ENCODE measurements around the gene TM7SF3. TPM values are rescaled to one million over a fixed set of nuclear protein-coding genes. Genes with fewer than 3 reads are reported as not detected.
A peak's percentile ranks its signal among the peaks of the same experiment; 100 is the strongest.

TM7SF3 gene, protein sequence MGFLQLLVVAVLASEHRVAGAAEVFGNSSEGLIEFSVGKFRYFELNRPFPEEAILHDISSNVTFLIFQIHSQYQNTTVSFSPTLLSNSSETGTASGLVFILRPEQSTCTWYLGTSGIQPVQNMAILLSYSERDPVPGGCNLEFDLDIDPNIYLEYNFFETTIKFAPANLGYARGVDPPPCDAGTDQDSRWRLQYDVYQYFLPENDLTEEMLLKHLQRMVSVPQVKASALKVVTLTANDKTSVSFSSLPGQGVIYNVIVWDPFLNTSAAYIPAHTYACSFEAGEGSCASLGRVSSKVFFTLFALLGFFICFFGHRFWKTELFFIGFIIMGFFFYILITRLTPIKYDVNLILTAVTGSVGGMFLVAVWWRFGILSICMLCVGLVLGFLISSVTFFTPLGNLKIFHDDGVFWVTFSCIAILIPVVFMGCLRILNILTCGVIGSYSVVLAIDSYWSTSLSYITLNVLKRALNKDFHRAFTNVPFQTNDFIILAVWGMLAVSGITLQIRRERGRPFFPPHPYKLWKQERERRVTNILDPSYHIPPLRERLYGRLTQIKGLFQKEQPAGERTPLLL
- 100 to 1,000 TPM in 1 of 4 donors, 10 to 100 TPM in 3; 38.6 to 123 (median 47.5) TPM for total RNA-seq

DNA sequence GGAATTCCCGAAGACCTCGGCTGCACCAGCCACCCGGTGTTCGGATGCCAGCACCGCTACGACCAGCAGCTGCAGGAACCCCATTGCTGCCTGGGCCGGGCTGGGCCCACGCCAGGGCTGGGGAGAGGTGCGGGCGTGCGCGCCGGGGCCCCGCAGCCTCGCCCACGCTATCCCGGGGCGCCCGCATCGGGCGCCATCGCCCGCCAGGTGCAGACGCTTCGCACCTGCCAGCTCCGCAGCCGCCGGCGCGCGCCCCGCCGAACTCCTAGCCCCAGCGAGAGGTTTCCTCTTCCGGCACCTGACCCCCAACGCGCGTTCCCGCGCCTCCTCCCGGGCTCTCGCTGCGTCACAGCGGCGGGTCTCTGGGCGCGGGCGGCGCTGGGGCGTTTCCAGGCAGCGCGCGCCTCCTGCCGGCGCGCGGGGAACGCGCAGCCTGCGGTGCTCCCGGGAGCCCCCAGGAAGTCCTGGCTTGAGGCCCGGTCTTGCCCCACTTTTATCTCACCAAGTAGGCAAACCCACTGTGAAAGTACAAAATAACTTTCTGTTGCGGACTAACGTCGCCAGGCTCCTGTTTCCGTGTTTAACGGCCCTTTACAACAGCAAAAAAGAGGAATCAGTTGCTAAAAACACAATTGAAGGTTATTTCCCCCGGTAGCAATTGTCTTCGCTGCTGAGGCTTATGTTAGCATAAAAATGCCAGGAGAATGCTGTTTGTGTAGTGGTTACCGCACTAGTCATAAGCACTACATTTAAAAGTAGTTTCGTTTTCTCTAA, at the start of gene TM7SF3:
TSS of gene TM7SF3 (minus strand) at position 300 of the 774 bp plus-strand sequence. CDS start at position 84, 216 bp downstream.
- H3K27ac ChIP-seq: peak within 1 kb of the TSS; percentile 92 to 96 (median 94)
- TF ChIP-seq EP300 (IDR thresholded peaks at IDR 0.05; ENCODE audit: low read depth) (no peak), POLR2A (IDR thresholded peaks at IDR 0.05) (peak; percentile 56), POLR2AphosphoS5 (IDR thresholded peaks at IDR 0.05) (peak; percentile 76 to 87 (median 82))
- TF ChIP-seq, protein P1, sequence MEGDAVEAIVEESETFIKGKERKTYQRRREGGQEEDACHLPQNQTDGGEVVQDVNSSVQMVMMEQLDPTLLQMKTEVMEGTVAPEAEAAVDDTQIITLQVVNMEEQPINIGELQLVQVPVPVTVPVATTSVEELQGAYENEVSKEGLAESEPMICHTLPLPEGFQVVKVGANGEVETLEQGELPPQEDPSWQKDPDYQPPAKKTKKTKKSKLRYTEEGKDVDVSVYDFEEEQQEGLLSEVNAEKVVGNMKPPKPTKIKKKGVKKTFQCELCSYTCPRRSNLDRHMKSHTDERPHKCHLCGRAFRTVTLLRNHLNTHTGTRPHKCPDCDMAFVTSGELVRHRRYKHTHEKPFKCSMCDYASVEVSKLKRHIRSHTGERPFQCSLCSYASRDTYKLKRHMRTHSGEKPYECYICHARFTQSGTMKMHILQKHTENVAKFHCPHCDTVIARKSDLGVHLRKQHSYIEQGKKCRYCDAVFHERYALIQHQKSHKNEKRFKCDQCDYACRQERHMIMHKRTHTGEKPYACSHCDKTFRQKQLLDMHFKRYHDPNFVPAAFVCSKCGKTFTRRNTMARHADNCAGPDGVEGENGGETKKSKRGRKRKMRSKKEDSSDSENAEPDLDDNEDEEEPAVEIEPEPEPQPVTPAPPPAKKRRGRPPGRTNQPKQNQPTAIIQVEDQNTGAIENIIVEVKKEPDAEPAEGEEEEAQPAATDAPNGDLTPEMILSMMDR (IDR thresholded peaks at IDR 0.05): peak; percentile 79 to 98 (median 94)
- intact Hi-C loops (cut with DNase I; ENCODE audit: low total_unique reads) (loop anchor here (5.0 to 10.0 kb wide), 3 partner anchors 77 to 291 kb away; partner anchors contain the start of genes FGFR1OP2 and INTS13), in situ Hi-C loops (cut with MboI; ENCODE audit: low pct_ligation_motif_present in 1 of 4, low pct_unique_long_range_greater_than_20kb in 1 of 4, low sequenced_read_pairs in 3 of 4) (loop anchor here in 2 of 4 donors (25.0 kb wide), 1 partner anchor 177 kb away; the partner anchor contains the start of gene ITPR2 (in 2 of the 2))
- peak; percentile 97 for DNase-seq
- H3K9me3 ChIP-seq: no peaks in the 10 kb centered on the region
- 0 to 1% methylated on average over 2 to 25 of the region's 71 CpGs for WGBS, 2 donors (ENCODE audit: low coverage in 1 of 2)
- no peaks in the 10 kb centered on the region for H3K27me3 ChIP-seq
- no peaks in the 10 kb centered on the region for H3K36me3 ChIP-seq
- peaks cover 4 to 43% (median 30%) of the 10 kb centered on the region in 4 donors for H3K4me1 ChIP-seq
- H3K4me3 ChIP-seq: peak within 1 kb of the TSS; percentile 74 to 93 (median 81)

DNA sequence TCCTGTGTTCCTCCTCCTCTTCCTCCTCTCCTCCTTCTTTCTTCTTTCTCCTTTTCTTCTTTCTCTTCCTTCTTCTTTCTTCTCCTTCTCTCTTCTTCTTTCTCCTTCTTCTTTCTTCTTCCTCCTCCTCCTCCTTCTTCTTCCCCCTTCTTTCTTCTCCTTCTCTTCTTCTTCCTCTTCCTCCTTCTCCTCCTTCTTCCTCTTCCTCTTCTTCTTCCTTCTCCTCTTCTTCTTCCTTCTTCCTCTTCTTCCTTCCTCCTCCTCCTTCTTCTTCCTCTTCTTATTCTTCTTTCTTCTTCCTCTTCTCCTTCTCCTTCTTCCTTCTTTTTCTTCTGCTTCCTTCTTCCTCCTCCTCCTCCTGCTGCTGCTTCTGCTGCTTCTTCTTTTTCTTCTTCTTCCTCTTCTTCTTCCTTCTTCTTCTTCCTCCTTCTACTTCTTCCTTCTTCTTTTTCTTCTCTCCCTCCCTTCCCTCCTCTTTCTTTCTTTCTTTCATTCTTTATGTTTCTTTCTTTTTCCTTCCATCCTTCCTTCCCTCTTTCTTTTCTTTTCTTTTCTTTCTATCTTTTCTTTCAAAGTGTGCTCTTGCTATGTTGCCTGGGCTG, 49.2 kb upstream of the TM7SF3 start:
- DNase-seq: no peak
- Histone ChIP-seq H3K27me3 (no peaks in the 10 kb centered on the region), H3K27ac (no peak overlapping the region), H3K36me3 (no peaks in the 10 kb centered on the region), H3K4me3 (no peak overlapping the region), H3K9me3 (no peaks in the 10 kb centered on the region), H3K4me1 (no peaks in the 10 kb centered on the region)
- no peak for TF ChIP-seq POLR2AphosphoS5 (IDR thresholded peaks at IDR 0.05)
- no peak for TF ChIP-seq POLR2A (IDR thresholded peaks at IDR 0.05)
- TF ChIP-seq, protein P1 (IDR thresholded peaks at IDR 0.05): no peak
- TF ChIP-seq EP300 (IDR thresholded peaks at IDR 0.05; ENCODE audit: low read depth): no peak
- intact Hi-C loops (cut with DNase I; ENCODE audit: low total_unique reads): no loop called here
- in situ Hi-C loops (cut with MboI; ENCODE audit: low pct_ligation_motif_present in 1 of 4, low pct_unique_long_range_greater_than_20kb in 1 of 4, low sequenced_read_pairs in 3 of 4): no loop called here

DNA sequence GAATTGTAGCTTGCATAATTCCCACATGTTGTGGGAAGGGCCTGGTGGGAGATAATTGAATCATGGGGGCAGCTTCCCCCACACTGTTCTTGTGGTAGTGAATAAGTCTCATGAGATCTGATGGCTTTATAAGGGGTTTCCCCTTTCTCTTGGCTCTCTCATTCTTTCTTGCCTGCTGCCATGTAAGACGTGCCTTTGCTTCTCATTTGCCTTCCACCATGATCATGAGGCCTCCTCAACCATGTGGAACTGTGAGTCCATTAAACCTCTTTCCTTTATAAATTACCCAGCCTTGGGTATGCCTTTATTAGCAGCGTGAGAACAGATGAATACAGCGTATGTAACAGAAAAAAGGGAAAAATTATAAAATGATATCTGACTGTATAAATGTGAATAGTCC, 47.1 kb upstream of the TM7SF3 start:
- Histone ChIP-seq H3K27me3 (no peaks in the 10 kb centered on the region), H3K36me3 (no peaks in the 10 kb centered on the region), H3K27ac (no peak overlapping the region), H3K4me3 (no peak overlapping the region), H3K4me1 (no peaks in the 10 kb centered on the region), H3K9me3 (no peaks in the 10 kb centered on the region)
- intact Hi-C loops (cut with DNase I; ENCODE audit: low total_unique reads): no loop called here
- TF ChIP-seq EP300 (IDR thresholded peaks at IDR 0.05; ENCODE audit: low read depth): no peak
- no peak for TF ChIP-seq POLR2A (IDR thresholded peaks at IDR 0.05)
- no peak for TF ChIP-seq POLR2AphosphoS5 (IDR thresholded peaks at IDR 0.05)
- TF ChIP-seq, protein P1 (IDR thresholded peaks at IDR 0.05): no peak
- WGBS, 2 donors (ENCODE audit: low coverage in 1 of 2): 82 to 85% methylated on average over 3 of the region's 3 CpGs
- no peak for DNase-seq
- in situ Hi-C loops (cut with MboI; ENCODE audit: low pct_ligation_motif_present in 1 of 4, low pct_unique_long_range_greater_than_20kb in 1 of 4, low sequenced_read_pairs in 3 of 4): no loop called here

Measured in transverse colon (tissue), 4 donors.